Measurements from ENCODE around the gene SSR2.
"Not testable (repeated sequence)": the region's sequence is repeated elsewhere in the genome, so short reads cannot be mapped to it uniquely, and the experiment has no call there.

GRCh38 chr1:156034991-156035390, 14.2 kb upstream of the SSR2 start:
- TF ChIP-seq, protein P1, sequence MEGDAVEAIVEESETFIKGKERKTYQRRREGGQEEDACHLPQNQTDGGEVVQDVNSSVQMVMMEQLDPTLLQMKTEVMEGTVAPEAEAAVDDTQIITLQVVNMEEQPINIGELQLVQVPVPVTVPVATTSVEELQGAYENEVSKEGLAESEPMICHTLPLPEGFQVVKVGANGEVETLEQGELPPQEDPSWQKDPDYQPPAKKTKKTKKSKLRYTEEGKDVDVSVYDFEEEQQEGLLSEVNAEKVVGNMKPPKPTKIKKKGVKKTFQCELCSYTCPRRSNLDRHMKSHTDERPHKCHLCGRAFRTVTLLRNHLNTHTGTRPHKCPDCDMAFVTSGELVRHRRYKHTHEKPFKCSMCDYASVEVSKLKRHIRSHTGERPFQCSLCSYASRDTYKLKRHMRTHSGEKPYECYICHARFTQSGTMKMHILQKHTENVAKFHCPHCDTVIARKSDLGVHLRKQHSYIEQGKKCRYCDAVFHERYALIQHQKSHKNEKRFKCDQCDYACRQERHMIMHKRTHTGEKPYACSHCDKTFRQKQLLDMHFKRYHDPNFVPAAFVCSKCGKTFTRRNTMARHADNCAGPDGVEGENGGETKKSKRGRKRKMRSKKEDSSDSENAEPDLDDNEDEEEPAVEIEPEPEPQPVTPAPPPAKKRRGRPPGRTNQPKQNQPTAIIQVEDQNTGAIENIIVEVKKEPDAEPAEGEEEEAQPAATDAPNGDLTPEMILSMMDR (IDR thresholded peaks at IDR 0.05) = not testable (repeated sequence)
- TF ChIP-seq POLR2A (IDR thresholded peaks at IDR 0.05) = not testable (repeated sequence)
